Smooth muscle cell (in vitro differentiated cells): ENCODE measurements around the gene PDGFA. TPM values are rescaled to one million over a fixed set of nuclear protein-coding genes. Genes with fewer than 3 reads are reported as not detected.

Experiments used
- DNase-seq: peaks from one replicate; lab custom pipeline; 2025; ENCODE audit not compliant: unreplicated experiment; lab: John Stamatoyannopoulos, UW
- H2AFZ ChIP-seq: fragments of 200-600 bp; sonication (generic); 2 replicates; pipeline ENCODE4 v1.6.0; 2016; ENCODE audit warnings: antibody characterized with exemption, low read depth, mild to moderate bottlenecking
- H3F3A ChIP-seq: fragments of 200-600 bp; sonication (generic); 2 replicates; pipeline ENCODE4 v1.6.0; 2017; ENCODE audit warnings: antibody characterized with exemption, low read depth
- H3K27ac ChIP-seq: fragments of 200-600 bp; sonication (generic); 2 replicates; pipeline ENCODE4 v1.5.1; 2016; ENCODE audit warnings: low read depth, mild to moderate bottlenecking
- H3K27me3 ChIP-seq: fragments of 200-600 bp; sonication (generic); 2 replicates; pipeline ENCODE4 v1.6.1; 2016; ENCODE audit warnings: low read depth, mild to moderate bottlenecking
- H3K36me3 ChIP-seq: fragments of 200-600 bp; sonication (generic); 2 replicates; pipeline ENCODE4 v1.5.1; 2016; ENCODE audit warnings: low read depth
- H3K4me1 ChIP-seq: fragments of 200-600 bp; sonication (generic); 2 replicates; pipeline ENCODE4 v1.5.1; 2016; ENCODE audit warnings: low read depth
- H3K4me2 ChIP-seq: fragments of 200-600 bp; sonication (generic); 2 replicates; pipeline ENCODE4 v1.6.0; 2016; ENCODE audit warnings: mild to moderate bottlenecking
- H3K4me3 ChIP-seq: fragments of 200-600 bp; sonication (generic); 2 replicates; pipeline ENCODE4 v1.5.1; 2016; ENCODE audit warnings: mild to moderate bottlenecking
- H3K79me2 ChIP-seq: fragments of 200-600 bp; sonication (generic); 2 replicates; pipeline ENCODE4 v1.6.0; 2016; ENCODE audit warnings: low read depth, mild to moderate bottlenecking
- H3K9ac ChIP-seq: fragments of 200-600 bp; sonication (generic); 2 replicates; pipeline ENCODE4 v1.6.0; 2016; ENCODE audit warnings: low read depth
- H3K9me3 ChIP-seq: fragments of 200-600 bp; sonication (generic); replicated peaks from 2 replicates; pipeline ENCODE4 v1.5.1; 2016; ENCODE audit warnings: low read depth
- H4K20me1 ChIP-seq: fragments of 200-600 bp; sonication (generic); 2 replicates; pipeline ENCODE4 v1.6.0; 2016; ENCODE audit warnings: low read depth
- WGBS: methylation state at CpG from one replicate; pipeline ENCODE4 v1.1.7; 2016; ENCODE audit warnings: low lambda C conversion rate; 5-methylcytosine and 5-hydroxymethylcytosine counted together
- polyA plus RNA-seq: library from polyadenylated mRNA; unstranded; fragments of >200 nt; fragmentation: Nextera tagmentation; extraction: Ambion mirVana; gene quantifications from 2 replicates; pipeline ENCODE4 v1.2.1, GENCODE V29; 2016
- total RNA-seq: library from RNA; depleted of rRNA; stranded (reverse); fragments of >200 nt; gene quantifications from 2 replicates; pipeline ENCODE4 v1.2.3, GENCODE V29; 2014
- TF ChIP-seq, protein P1 (sequence below): fragments of 200-600 bp; sonication (generic); IDR thresholded peaks from 2 replicates; pipeline ENCODE4 v1.5.1; 2017; ENCODE audit warnings: borderline replicate concordance, mild to moderate bottlenecking, antibody characterized with exemption; ENCODE audit not compliant: insufficient read depth, poor library complexity, severe bottlenecking

The PDGFA gene
- total and polyA plus RNA-seq, 2 experiments from 2014 or later = 32.0 to 68.1 TPM

DNA sequence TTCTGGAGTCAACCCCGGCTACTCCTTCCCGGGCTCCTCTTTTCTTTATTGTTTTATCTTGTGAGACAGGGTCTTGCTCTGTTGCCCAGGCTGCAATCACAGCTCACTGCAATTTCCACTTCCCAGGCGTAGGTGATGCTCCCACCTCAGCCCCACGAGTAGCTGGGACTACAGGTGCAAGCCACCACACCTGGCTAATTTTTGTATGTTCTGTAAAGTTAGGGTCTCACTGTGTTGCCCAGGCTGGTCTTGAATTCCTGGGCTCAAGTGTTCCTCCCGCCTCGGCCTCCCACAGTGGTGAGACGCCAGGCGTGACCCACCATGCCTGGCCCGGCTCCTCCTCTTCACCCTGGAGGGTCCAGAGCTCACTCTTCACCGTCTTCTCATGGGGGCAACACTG, 15.3 kb upstream of the PDGFA start:
- H3K9ac ChIP-seq = no peak overlapping the region
- H3K27me3 ChIP-seq = no peaks in the 10 kb centered on the region
- no peak overlapping the region for H2AFZ ChIP-seq
- no peak overlapping the region for H3K4me3 ChIP-seq
- H3K4me1 ChIP-seq = peaks cover 17% of the 10 kb centered on the region
- WGBS = 95% methylated on average over 10 of the region's 10 CpGs
- TF ChIP-seq, protein P1, sequence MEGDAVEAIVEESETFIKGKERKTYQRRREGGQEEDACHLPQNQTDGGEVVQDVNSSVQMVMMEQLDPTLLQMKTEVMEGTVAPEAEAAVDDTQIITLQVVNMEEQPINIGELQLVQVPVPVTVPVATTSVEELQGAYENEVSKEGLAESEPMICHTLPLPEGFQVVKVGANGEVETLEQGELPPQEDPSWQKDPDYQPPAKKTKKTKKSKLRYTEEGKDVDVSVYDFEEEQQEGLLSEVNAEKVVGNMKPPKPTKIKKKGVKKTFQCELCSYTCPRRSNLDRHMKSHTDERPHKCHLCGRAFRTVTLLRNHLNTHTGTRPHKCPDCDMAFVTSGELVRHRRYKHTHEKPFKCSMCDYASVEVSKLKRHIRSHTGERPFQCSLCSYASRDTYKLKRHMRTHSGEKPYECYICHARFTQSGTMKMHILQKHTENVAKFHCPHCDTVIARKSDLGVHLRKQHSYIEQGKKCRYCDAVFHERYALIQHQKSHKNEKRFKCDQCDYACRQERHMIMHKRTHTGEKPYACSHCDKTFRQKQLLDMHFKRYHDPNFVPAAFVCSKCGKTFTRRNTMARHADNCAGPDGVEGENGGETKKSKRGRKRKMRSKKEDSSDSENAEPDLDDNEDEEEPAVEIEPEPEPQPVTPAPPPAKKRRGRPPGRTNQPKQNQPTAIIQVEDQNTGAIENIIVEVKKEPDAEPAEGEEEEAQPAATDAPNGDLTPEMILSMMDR = no peak
- H3K4me2 ChIP-seq = no peak overlapping the region
- H3K27ac ChIP-seq = no peak overlapping the region
- H3F3A ChIP-seq = peaks cover under 1% of the 10 kb centered on the region
- no peaks in the 10 kb centered on the region for H4K20me1 ChIP-seq
- no peak for DNase-seq
- no peaks in the 10 kb centered on the region for H3K36me3 ChIP-seq
- H3K79me2 ChIP-seq = no peaks in the 10 kb centered on the region
- H3K9me3 ChIP-seq = no peaks in the 10 kb centered on the region

DNA sequence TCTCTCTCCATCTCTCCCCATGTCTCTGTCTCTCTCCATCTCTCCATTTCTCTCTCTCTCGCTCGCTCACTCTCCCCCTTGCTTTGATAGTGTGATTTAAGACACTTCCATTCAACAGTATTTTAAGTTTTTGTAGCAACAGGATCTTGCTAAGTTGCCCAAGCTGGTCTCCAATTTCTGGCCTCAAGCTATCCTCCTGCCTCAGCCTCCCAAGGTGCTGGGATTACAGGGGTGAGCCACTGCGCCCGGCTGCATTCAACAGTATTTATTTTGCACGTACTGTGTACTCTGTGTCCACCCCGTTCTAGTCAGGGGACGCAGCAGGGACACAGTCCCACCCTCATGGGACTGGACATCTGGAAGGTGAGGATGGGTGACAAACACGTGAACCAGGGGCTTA, 14.4 kb upstream of the PDGFA start:
- 95% methylated on average over 8 of the region's 8 CpGs for WGBS
- no peak overlapping the region for H3K27ac ChIP-seq
- no peaks in the 10 kb centered on the region for H3K9me3 ChIP-seq
- TF ChIP-seq, protein P1 = no peak
- no peak overlapping the region for H2AFZ ChIP-seq
- peaks cover 12% of the 10 kb centered on the region for H3K4me1 ChIP-seq
- no peaks in the 10 kb centered on the region for H3K36me3 ChIP-seq
- no peak overlapping the region for H3K4me2 ChIP-seq
- no peaks in the 10 kb centered on the region for H3K79me2 ChIP-seq
- no peaks in the 10 kb centered on the region for H3F3A ChIP-seq
- no peak for DNase-seq
- H3K27me3 ChIP-seq = no peaks in the 10 kb centered on the region
- H3K4me3 ChIP-seq = no peak overlapping the region
- no peaks in the 10 kb centered on the region for H4K20me1 ChIP-seq
- H3K9ac ChIP-seq = no peak overlapping the region

DNA sequence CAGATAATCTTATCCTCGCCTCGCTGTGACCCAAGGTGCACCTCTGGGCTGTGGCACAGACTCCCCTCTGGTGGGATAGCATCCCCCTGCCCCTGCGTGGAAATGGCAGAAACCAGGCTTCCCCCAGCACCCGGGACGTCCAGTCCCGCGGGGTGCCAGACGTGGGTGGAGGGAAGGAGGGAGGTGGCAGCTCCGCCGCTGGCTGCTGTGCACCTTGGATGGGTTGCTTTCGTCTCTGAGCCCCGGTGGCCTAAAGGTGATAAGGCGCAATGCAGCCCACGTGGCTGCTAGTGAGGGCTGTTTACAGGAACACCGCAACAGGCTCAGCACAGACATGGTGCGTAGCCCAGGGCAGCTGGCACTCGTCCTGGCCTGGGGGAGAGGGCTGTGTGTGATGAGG, 13.6 kb upstream of the PDGFA start:
- Histone ChIP-seq H3K27me3 (no peaks in the 10 kb centered on the region), H3K27ac (no peak overlapping the region), H3K9ac (no peak overlapping the region), H3K36me3 (no peaks in the 10 kb centered on the region), H3K9me3 (no peaks in the 10 kb centered on the region), H3K4me2 (no peak overlapping the region), H4K20me1 (no peaks in the 10 kb centered on the region), H3K4me1 (peaks cover 4% of the 10 kb centered on the region), H3K4me3 (no peak overlapping the region), H2AFZ (no peak overlapping the region), H3K79me2 (no peaks in the 10 kb centered on the region), H3F3A (no peaks in the 10 kb centered on the region)
- 86% methylated on average over 17 of the region's 17 CpGs for WGBS
- DNase-seq = no peak
- TF ChIP-seq, protein P1 = no peak

- H3K4me1 ChIP-seq = no peaks in the 10 kb centered on the region
- H3K9ac ChIP-seq = no peak overlapping the region
- no peak for DNase-seq
- H4K20me1 ChIP-seq = no peaks in the 10 kb centered on the region
- TF ChIP-seq, protein P1 = no peak
- H3K27ac ChIP-seq = no peak overlapping the region
- H3K79me2 ChIP-seq = no peaks in the 10 kb centered on the region
- H3K9me3 ChIP-seq = no peaks in the 10 kb centered on the region
- H3K4me3 ChIP-seq = no peak overlapping the region
- 89% methylated on average over 15 of the region's 15 CpGs for WGBS
- H3K4me2 ChIP-seq = no peak overlapping the region
- H3F3A ChIP-seq = no peaks in the 10 kb centered on the region
- H3K36me3 ChIP-seq = no peaks in the 10 kb centered on the region
- no peak overlapping the region for H2AFZ ChIP-seq
- no peaks in the 10 kb centered on the region for H3K27me3 ChIP-seq
Observed at GRCh38 chr7:532379-533143, 12.9 kb upstream of the PDGFA start.
